H9 (cell line): ENCODE results near the gene FNDC3B. TPM values are rescaled to one million over a fixed set of nuclear protein-coding genes. Genes with fewer than 3 reads are reported as not detected.

ENCODE experiments used
- DNase-seq: peaks from one replicate; pipeline ENCODE4 v3.0.0-alpha.2; 2017
- H2AFZ ChIP-seq: one replicate; pipeline ENCODE4 v1.6.1; 2013; ENCODE audit warnings: mild to moderate bottlenecking, low read length, control low read depth, moderate library complexity
- H2AK5ac ChIP-seq: 2 replicates; pipeline ENCODE4 v1.6.1; 2013; ENCODE audit warnings: low read length, control low read depth, mixed read lengths; ENCODE audit not compliant: insufficient read length
- H2BK120ac ChIP-seq: one replicate; pipeline ENCODE4 v1.6.1; 2013; ENCODE audit warnings: low read depth, mild to moderate bottlenecking, low read length, control low read depth, inconsistent platforms; ENCODE audit not compliant: poor library complexity, severe bottlenecking
- H2BK12ac ChIP-seq: 2 replicates; pipeline ENCODE4 v1.6.1; 2013; ENCODE audit warnings: low read length, control low read depth, mixed read lengths, low read depth; ENCODE audit not compliant: insufficient read length
- H2BK15ac ChIP-seq: 2 replicates; pipeline ENCODE4 v1.6.1; 2013; ENCODE audit warnings: low read depth, low read length, control low read depth
- H2BK20ac ChIP-seq: one replicate; pipeline ENCODE4 v1.6.1; 2013; ENCODE audit warnings: low read depth, mild to moderate bottlenecking, low read length, control low read depth, inconsistent platforms; ENCODE audit not compliant: poor library complexity, severe bottlenecking
- H2BK5ac ChIP-seq: 2 replicates; pipeline ENCODE4 v1.6.1; 2013; ENCODE audit warnings: low read length, control low read depth, mixed read lengths; ENCODE audit not compliant: insufficient read length
- H3K14ac ChIP-seq: 2 replicates; pipeline ENCODE4 v1.6.1; 2013; ENCODE audit warnings: low read length, control low read depth; ENCODE audit not compliant: insufficient read depth
- H3K18ac ChIP-seq: 2 replicates; pipeline ENCODE4 v1.6.1; 2013; ENCODE audit warnings: low read depth, mild to moderate bottlenecking, mixed read lengths, low read length, control low read depth; ENCODE audit not compliant: insufficient read length
- H3K23ac ChIP-seq: 2 replicates; pipeline ENCODE4 v1.6.1; 2013; ENCODE audit warnings: low read length, control low read depth, mixed read lengths, low read depth; ENCODE audit not compliant: insufficient read length
- H3K23me2 ChIP-seq: 2 replicates; pipeline ENCODE4 v1.6.1; 2013; ENCODE audit warnings: low read depth, mild to moderate bottlenecking, mixed read lengths, low read length, control low read depth; ENCODE audit not compliant: insufficient read length, poor library complexity, severe bottlenecking
- H3K27ac ChIP-seq: 2 replicates; pipeline ENCODE4 v1.5.1; 2013; ENCODE audit warnings: low read length, control low read depth, mixed read lengths, low read depth; ENCODE audit not compliant: insufficient read length
- H3K27me3 ChIP-seq: 2 replicates; pipeline ENCODE4 v1.6.1; 2013; ENCODE audit warnings: low read length, control low read depth, inconsistent platforms; ENCODE audit not compliant: insufficient read depth
- H3K4ac ChIP-seq: 2 replicates; pipeline ENCODE4 v1.6.1; 2013; ENCODE audit warnings: low read depth, mild to moderate bottlenecking, control low read depth, inconsistent platforms, low read length, moderate library complexity
- H3K4me1 ChIP-seq: 2 replicates; pipeline ENCODE4 v1.6.1; 2013; ENCODE audit warnings: low read length, control low read depth, inconsistent platforms; ENCODE audit not compliant: insufficient read depth
- H3K4me2 ChIP-seq: 2 replicates; pipeline ENCODE4 v1.6.1; 2013; ENCODE audit warnings: low read length, control low read depth, mixed read lengths; ENCODE audit not compliant: insufficient read length, insufficient read depth
- H3K56ac ChIP-seq: 2 replicates; pipeline ENCODE4 v1.6.1; 2013; ENCODE audit warnings: low read depth, mild to moderate bottlenecking, mixed read lengths, low read length, control low read depth; ENCODE audit not compliant: insufficient read length
- H3K79me1 ChIP-seq: 2 replicates; pipeline ENCODE4 v1.6.1; 2013; ENCODE audit warnings: low read depth, mild to moderate bottlenecking, moderate library complexity, low read length, control low read depth, inconsistent platforms; ENCODE audit not compliant: insufficient read depth, poor library complexity, severe bottlenecking
- H3K79me2 ChIP-seq: 2 replicates; pipeline ENCODE4 v1.6.1; 2013; ENCODE audit warnings: low read length, control low read depth, inconsistent platforms; ENCODE audit not compliant: insufficient read depth
- H3K9ac ChIP-seq: 2 replicates; pipeline ENCODE4 v1.6.1; 2013; ENCODE audit warnings: low read length, control low read depth, mixed read lengths; ENCODE audit not compliant: insufficient read length; ENCODE audit errors: extremely low read depth
- H3K9me3 ChIP-seq: one replicate; pipeline ENCODE4 v1.6.1; 2013; ENCODE audit warnings: low read depth, low read length, inconsistent platforms; ENCODE audit not compliant: control insufficient read depth
- H3T11ph ChIP-seq: one replicate; pipeline ENCODE4 v1.6.1; 2013; ENCODE audit warnings: mild to moderate bottlenecking, low read length, control low read depth, inconsistent platforms
- H4K20me1 ChIP-seq: one replicate; pipeline ENCODE4 v1.6.1; 2013; ENCODE audit not compliant: control insufficient read depth, insufficient read length, insufficient read depth
- H4K5ac ChIP-seq: 2 replicates; pipeline ENCODE4 v1.6.1; 2013; ENCODE audit warnings: low read depth, mild to moderate bottlenecking, mixed read lengths, low read length, control low read depth; ENCODE audit not compliant: insufficient read length
- H4K8ac ChIP-seq: replicated peaks from 2 replicates; pipeline ENCODE4 v1.6.1; 2013; ENCODE audit warnings: low read length, control low read depth, mixed read lengths, low read depth; ENCODE audit not compliant: insufficient read length
- H4K91ac ChIP-seq: 2 replicates; pipeline ENCODE4 v1.6.1; 2013; ENCODE audit warnings: low read depth, mild to moderate bottlenecking, moderate library complexity, mixed read lengths, low read length, control low read depth; ENCODE audit not compliant: insufficient read length
- H3K27ac Mint-ChIP-seq, 3 experiments: 2 replicates in 2 of 3; 3 replicates in 1 of 3; pipeline ENCODE4 v1.8.0; 2020 to 2021; ENCODE audit warnings: mixed read lengths in 3 of 3, mild to moderate bottlenecking in 1 of 3, moderate library complexity in 1 of 3
- H3K27me3 Mint-ChIP-seq: 2 replicates; pipeline ENCODE4 v1.8.0; 2021; ENCODE audit warnings: low read depth, mild to moderate bottlenecking, moderate library complexity, mixed read lengths
- H3K36me3 Mint-ChIP-seq, 3 experiments: 2 replicates in 2 of 3; 3 replicates in 1 of 3; pipeline ENCODE4 v1.8.0; 2020 to 2021; ENCODE audit warnings: low read depth in 3 of 3, mixed read lengths in 3 of 3; ENCODE audit not compliant: insufficient read depth in 1 of 3
- H3K4me1 Mint-ChIP-seq, 2 experiments: 2 replicates each; pipeline ENCODE4 v1.8.0; 2020; ENCODE audit warnings: mixed read lengths in 2 of 2
- H3K4me3 Mint-ChIP-seq, 2 experiments: 2 replicates in 1 of 2; 3 replicates in 1 of 2; pipeline ENCODE4 v1.8.0; 2020 to 2021; ENCODE audit warnings: mild to moderate bottlenecking in 2 of 2, mixed read lengths in 2 of 2, moderate library complexity in 1 of 2
- H3K9me3 Mint-ChIP-seq, 2 experiments: 2 replicates in 1 of 2; 3 replicates in 1 of 2; pipeline ENCODE4 v1.8.0; 2020; ENCODE audit warnings: mild to moderate bottlenecking in 2 of 2, mixed read lengths in 2 of 2, moderate library complexity in 1 of 2
- WGBS: extraction: QIAGEN DNeasy Blood & Tissue Kit; methylation state at CpG from one replicate; pipeline ENCODE4 v1.1.7; 2013; ENCODE audit warnings: missing lambda C conversion rate, low lambda C conversion rate, mixed read lengths; ENCODE audit not compliant: insufficient read length; ENCODE audit errors: extremely low coverage; 5-methylcytosine and 5-hydroxymethylcytosine counted together
- total RNA-seq: library from RNA; stranded (reverse); gene quantifications from 2 replicates; pipeline ENCODE4 v1.2.1, GENCODE V29; 2021
- TF ChIP-seq, protein P1 (sequence below): fragments of 200-600 bp; sonication (generic); conservative IDR thresholded peaks from 3 replicates; pipeline ENCODE4 v1.8.0; 2021; ENCODE audit warnings: antibody characterized with exemption, mild to moderate bottlenecking

FNDC3B gene
- total RNA-seq, 1 experiment from 2014 or later: 43.8 TPM

DNA sequence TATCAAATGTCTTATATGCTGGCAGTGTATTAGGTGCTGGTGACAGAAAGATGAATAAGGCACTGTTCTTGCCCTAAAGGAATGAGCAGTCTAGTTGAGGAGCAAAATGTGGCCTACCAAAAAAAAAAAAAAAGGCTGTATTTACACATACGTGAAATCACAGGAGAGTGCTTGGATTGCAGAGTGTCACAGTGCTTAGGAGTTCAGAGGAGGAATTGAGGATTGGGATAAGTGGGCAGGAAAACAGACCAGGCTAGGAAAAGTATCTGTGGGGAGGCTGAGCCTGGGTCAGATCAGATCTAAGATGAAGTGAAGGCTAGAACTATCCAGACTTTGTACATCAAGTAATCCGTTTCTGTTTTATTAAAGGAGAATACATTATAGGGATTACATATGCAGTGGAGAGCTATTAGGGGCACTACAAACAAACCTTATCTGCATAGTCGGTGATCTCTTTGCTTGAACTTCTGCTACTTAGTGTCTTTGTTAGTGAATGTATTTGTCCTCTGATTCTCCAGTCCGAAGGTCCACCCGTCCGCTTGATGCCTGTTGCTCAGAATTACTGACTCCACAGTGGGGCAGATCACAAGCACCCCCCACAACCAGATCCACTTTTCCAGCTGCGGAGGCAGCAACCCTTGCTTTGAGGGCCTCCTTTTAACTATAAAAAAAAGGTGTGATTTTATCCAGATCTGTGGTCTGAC lies 80.0 kb downstream of the FNDC3B start:
- no peak for DNase-seq
- H3K4me2 ChIP-seq: no peak overlapping the region
- no peaks in the 10 kb centered on the region; the same call in 1 of the 2 replicates for H3K79me2 ChIP-seq
- H3K27me3 ChIP-seq: no peaks in the 10 kb centered on the region
- no peak overlapping the region for H3K4me3 Mint-ChIP-seq
- no peaks in the 10 kb centered on the region for H3K9me3 Mint-ChIP-seq
- H3K56ac ChIP-seq: no peak overlapping the region
- H3K23me2 ChIP-seq: no peaks in the 10 kb centered on the region
- no peak overlapping the region for H2BK120ac ChIP-seq
- H4K20me1 ChIP-seq: no peaks in the 10 kb centered on the region
- no peak overlapping the region for H2AK5ac ChIP-seq
- no peak overlapping the region for H3T11ph ChIP-seq
- no peak overlapping the region for H3K18ac ChIP-seq
- no peak overlapping the region for H2BK5ac ChIP-seq
- WGBS: no CpG with 5 or more reads among the region's 7 CpGs
- no peak overlapping the region for H2BK15ac ChIP-seq
- peaks cover 2% of the 10 kb centered on the region for H3K79me1 ChIP-seq
- H2BK20ac ChIP-seq: no peak overlapping the region
- H4K5ac ChIP-seq: no peak overlapping the region
- H3K36me3 Mint-ChIP-seq: peaks cover 11 to 44% (median 44%) of the 10 kb centered on the region in 3 experiments
- no peak overlapping the region for H3K27ac ChIP-seq
- H2AFZ ChIP-seq: no peak overlapping the region
- no peak overlapping the region for H3K9ac ChIP-seq
- H3K23ac ChIP-seq: no peak overlapping the region
- no peak overlapping the region for H2BK12ac ChIP-seq
- H3K27ac Mint-ChIP-seq: peak overlapping the region in 2 of 3 experiments; percentile 37 to 40; a peak in 4 of 7 replicates
- peaks cover 0 to 15% of the 10 kb centered on the region in 2 experiments; a peak in 3 of 4 replicates for H3K4me1 Mint-ChIP-seq
- H4K91ac ChIP-seq: no peak overlapping the region
- H3K4me1 ChIP-seq: no peaks in the 10 kb centered on the region
- no peaks in the 10 kb centered on the region for H3K27me3 Mint-ChIP-seq
- H3K14ac ChIP-seq: no peak overlapping the region
- H3K4ac ChIP-seq: no peak overlapping the region
- TF ChIP-seq, protein P1, sequence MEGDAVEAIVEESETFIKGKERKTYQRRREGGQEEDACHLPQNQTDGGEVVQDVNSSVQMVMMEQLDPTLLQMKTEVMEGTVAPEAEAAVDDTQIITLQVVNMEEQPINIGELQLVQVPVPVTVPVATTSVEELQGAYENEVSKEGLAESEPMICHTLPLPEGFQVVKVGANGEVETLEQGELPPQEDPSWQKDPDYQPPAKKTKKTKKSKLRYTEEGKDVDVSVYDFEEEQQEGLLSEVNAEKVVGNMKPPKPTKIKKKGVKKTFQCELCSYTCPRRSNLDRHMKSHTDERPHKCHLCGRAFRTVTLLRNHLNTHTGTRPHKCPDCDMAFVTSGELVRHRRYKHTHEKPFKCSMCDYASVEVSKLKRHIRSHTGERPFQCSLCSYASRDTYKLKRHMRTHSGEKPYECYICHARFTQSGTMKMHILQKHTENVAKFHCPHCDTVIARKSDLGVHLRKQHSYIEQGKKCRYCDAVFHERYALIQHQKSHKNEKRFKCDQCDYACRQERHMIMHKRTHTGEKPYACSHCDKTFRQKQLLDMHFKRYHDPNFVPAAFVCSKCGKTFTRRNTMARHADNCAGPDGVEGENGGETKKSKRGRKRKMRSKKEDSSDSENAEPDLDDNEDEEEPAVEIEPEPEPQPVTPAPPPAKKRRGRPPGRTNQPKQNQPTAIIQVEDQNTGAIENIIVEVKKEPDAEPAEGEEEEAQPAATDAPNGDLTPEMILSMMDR: no peak
- H4K8ac ChIP-seq: no peak overlapping the region
- no peaks in the 10 kb centered on the region for H3K9me3 ChIP-seq
